Fibroblast of villous mesenchyme (primary cell): Measurements from ENCODE around the gene CAPN8. TPM values are rescaled to one million over a fixed set of nuclear protein-coding genes. Genes with fewer than 3 reads are reported as not detected.

Experiments used
- DNase-seq: peaks from one replicate; pipeline ENCODE4 v3.0.0-alpha.2; 2010; ENCODE audit warnings: low read depth
- H3K4me3 ChIP-seq: 2 replicates; pipeline ENCODE4 v1.5.1; 2011; ENCODE audit warnings: low read depth, mild to moderate bottlenecking, low read length
- total RNA-seq: library from RNA; depleted of rRNA; stranded (reverse); fragments of >200 nt; gene quantifications from 2 replicates; pipeline ENCODE4 v1.2.3, GENCODE V29; 2012
- TF ChIP-seq, protein P1 (sequence below): IDR thresholded peaks from 2 replicates; pipeline ENCODE4 v1.5.1; 2012; ENCODE audit warnings: low read depth, mild to moderate bottlenecking, low read length; ENCODE audit not compliant: insufficient read depth

Gene CAPN8
- total RNA-seq, 1 donor, result not detected

DNA sequence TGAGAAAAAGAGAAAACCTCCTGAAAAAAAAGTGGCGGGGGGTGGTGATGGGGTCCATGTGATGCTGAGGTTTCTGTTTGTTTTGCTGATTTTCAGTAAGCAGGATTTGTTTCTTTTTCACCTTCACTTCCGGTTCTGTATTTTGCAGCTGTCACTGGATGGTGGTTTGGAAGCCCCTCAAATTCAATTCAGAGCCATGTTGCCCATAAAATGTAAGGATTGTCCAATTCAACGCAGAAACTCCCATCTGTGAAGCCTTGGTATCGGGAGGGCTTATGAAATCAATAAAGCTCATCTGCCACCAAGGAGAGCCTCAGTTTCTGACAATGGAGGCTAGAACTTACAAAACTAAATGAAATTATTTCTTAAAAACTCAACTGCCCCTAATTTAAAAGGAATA lies 12.1 kb downstream of the CAPN8 start:
- no peak for DNase-seq
- H3K4me3 ChIP-seq, result no peak overlapping the region
- TF ChIP-seq, protein P1, sequence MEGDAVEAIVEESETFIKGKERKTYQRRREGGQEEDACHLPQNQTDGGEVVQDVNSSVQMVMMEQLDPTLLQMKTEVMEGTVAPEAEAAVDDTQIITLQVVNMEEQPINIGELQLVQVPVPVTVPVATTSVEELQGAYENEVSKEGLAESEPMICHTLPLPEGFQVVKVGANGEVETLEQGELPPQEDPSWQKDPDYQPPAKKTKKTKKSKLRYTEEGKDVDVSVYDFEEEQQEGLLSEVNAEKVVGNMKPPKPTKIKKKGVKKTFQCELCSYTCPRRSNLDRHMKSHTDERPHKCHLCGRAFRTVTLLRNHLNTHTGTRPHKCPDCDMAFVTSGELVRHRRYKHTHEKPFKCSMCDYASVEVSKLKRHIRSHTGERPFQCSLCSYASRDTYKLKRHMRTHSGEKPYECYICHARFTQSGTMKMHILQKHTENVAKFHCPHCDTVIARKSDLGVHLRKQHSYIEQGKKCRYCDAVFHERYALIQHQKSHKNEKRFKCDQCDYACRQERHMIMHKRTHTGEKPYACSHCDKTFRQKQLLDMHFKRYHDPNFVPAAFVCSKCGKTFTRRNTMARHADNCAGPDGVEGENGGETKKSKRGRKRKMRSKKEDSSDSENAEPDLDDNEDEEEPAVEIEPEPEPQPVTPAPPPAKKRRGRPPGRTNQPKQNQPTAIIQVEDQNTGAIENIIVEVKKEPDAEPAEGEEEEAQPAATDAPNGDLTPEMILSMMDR, result no peak

DNA sequence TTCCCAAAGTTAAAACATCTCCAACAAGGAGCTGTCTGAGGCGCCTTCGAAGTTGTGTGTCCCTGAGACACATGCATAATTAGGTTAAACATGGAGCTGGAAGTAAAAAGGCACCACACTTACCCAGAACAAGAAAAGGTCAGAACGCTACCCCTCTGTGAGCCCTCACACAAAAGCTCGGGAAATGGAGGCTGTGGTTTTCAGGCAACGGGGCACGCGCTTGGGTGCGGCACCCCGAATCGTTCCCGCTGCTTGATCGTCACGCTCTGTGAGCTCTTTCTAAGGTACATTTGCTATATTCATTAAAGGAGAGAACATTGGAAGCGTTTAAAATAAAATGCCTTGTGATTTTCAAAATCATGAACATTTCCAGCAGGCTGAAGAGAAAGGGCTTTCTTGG lies 12.5 kb downstream of the CAPN8 start:
- H3K4me3 ChIP-seq, result no peak overlapping the region
- no peak for DNase-seq
- TF ChIP-seq, protein P1, result no peak

DNA sequence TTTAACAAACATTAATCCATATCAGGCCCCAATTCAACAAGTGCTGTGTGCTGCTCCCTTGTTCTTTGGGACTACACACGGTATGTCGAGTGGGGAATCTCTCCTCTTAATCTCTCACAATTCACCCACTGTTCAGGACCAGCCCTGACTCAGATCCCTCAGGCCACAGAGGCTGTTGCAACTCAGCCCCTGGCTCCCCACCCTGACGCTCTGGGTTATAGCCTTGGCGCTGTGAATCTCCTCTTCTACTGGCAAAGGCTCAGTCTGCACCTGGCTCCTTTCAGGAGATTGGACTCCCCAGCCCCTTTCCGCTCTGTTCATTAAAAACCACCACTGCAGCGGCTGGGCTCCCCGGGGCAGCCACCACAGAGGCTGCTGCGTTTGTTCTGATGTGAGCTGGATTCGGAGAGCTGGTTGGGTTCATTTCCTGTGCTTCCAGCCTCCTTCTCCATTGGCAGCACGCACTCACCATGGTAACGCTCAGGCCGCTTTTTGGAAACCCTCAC lies 13.0 kb downstream of the CAPN8 start:
- H3K4me3 ChIP-seq, result no peak overlapping the region
- TF ChIP-seq, protein P1, result no peak
- DNase-seq, result no peak

DNA sequence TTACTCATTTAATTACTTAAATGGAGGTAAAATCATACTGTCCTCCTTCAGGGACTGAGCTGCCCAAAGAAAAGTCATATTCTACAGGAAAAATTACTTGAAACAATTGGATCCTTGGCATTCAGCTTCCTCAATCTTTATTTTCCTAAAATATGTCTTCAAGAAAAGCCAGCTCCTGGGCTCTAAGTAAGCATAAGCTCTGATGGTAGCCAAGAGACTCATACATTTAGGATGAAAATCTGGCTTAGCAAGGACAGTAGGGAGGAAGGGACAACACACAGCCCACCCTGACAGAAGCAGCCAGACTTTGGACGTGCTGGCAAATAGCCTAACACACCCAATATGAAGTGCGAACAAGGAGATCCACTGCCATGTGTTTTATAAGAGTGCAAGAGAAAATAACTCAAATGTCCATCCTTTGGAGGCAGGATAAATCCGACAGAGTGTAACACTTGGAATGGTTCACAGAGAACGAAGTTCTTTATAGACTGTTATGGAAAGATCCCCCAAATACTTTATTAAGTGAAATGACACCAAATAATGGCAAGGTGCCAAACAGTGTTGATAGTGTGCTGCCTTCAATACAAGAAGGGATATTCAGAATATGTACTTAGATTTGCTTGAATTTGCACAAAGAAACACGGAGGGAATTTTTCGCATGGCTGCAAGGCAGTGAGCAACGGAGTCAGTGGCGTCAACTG lies 14.1 kb downstream of the CAPN8 start:
- DNase-seq, result no peak
- H3K4me3 ChIP-seq, result no peak overlapping the region
- TF ChIP-seq, protein P1, result no peak

DNA sequence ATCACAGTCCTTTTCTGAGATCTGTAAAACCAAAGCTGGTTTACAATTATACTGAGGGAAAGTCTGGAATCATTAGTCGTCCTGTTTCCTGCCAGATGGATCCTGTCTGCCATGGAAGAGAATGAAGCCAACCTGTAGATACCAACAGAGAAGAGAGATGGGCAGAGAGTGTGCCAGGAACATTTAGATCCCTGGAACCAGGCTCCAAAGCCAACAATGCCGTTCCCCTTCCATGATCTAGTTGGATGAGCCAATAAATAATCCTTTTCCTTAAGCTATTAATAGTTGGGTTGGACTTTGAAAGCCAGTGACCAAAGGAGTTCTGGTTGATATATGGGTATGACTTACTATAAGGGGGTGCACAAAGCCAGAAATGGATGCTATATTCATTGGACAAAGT lies 15.0 kb downstream of the CAPN8 start:
- TF ChIP-seq, protein P1, result no peak
- no peak overlapping the region for H3K4me3 ChIP-seq
- no peak for DNase-seq

DNA sequence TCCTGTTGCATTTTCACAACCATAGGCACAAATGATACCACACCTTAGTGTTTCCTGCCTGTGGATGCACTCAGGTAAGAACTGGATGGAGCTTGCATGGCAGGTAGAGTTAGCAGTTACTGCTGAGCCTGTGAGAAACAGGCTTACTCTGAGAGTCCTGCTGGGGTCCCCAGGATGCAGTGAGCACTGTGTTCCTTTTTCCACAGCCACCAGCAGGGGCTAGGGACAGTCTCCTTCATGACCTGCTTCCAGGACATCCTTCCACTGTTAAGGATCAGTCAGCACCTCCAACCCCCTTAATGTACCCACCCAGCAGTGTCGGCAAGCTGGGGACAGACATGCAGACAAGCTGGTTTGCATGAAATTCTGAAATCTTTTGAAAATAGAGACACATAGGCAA lies 16.3 kb downstream of the CAPN8 start:
- no peak overlapping the region for H3K4me3 ChIP-seq
- TF ChIP-seq, protein P1, result no peak
- no peak for DNase-seq

DNA sequence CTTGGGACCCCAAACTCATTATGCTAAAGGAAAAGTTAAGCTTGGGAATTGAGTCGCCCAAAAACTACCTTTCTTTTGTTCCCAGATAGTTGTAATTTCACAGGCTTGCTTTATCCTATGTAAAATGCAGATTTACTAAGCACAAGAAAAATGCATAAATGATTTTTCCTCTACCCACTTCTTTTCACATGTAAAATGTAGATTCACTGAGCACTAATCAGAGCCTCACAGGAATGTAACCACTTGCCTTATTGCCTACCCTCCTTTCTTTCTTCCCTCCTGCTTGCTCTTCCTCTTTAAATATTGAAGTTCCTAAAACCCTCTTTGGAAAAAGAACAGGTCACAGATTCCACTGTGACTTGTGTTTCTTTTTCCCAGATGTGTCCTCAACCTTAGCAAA lies 18.3 kb downstream of the CAPN8 start:
- no peak overlapping the region for H3K4me3 ChIP-seq
- TF ChIP-seq, protein P1, result no peak
- DNase-seq, result no peak
